Stimulated activated CD4-positive, alpha-beta T cell treated with anti-CD3 and anti-CD28 coated beads, Interleukin-15, amount 100 ng/mL, for 1 hour (primary cell): Measurements from ENCODE around the gene NSG2.
"Not testable (repeated sequence)": the region's sequence is repeated elsewhere in the genome, so short reads cannot be mapped to it uniquely, and the experiment has no call there.

Experiments used
- DNase-seq, 2 donors: peaks; one replicate each; pipeline ENCODE4 v3.0.0-alpha.2; 2020; ENCODE audit warnings: low read depth in 1 of 2, low spot score in 1 of 2

NSG2 gene

DNA sequence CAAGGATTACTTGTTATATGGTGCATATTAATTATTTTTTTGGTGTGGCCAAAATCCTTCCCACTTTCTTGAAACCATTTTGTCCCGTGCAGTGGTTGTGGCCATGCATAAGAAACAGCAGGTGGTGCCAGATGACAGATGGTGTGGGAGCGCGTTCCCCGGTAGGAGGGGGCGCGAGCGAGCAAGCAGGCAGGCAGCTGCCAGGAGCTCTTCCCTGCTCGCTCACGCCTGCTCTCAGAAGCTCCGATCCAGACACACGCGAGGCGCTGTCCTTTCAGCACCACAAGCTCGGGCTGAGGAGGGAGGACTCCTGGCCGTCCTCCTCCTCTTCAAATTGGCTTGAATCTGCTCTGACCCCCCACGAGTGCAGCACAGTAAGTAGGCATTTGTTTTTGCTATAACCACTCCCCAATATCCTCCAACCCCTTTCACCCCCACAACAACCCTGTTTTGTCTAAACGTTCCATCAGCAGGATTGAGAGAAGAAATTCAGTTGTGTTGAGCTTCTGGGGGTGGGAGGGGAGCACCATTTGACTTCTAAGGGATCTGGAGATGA, at the start of gene NSG2:
TSS of gene NSG2 (plus strand) at position 237 of the 556 bp plus-strand sequence. CDS start 1,050 bp downstream, outside the sequence.
- no peak for DNase-seq

DNA sequence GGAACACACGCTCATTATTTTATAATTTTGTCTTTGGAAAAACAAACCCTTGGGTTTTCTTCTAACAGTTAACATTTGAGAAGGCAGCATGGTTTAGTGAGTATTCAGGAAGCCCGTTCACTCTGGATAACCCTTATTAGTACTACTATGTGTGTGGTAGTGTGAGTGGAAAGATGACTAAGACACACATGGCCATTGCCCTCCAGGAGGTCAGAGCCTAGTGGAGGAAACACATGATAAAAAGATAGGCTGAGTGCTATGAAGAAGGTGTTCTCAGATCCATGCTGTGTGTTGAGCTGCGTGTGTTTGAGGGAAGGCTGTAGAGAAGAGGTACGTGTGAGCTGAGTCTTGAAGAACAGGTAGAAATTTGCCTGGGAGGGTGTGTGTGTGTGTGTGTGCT, 48.2 kb upstream of the NSG2 start:
- DNase-seq: no peak

DNA sequence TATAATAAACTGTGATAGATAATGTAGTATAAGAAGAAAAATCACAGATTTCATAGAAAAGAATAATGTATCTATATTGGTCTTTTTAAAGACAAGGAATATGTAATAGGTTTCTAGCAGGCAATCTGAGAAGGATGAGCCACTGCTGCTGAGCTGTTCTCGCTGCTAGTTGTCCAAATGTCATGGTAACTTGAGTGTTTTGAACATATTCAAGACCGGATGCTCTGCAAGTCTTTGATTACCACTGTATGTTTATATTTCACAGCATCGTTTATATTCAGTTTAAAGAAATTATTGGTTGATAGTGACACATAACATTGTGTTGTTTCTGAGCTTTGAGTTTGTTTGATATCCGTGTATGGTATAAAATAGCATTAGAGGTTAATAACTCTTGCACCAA, 47.0 kb upstream of the NSG2 start:
- DNase-seq: no peak

DNA sequence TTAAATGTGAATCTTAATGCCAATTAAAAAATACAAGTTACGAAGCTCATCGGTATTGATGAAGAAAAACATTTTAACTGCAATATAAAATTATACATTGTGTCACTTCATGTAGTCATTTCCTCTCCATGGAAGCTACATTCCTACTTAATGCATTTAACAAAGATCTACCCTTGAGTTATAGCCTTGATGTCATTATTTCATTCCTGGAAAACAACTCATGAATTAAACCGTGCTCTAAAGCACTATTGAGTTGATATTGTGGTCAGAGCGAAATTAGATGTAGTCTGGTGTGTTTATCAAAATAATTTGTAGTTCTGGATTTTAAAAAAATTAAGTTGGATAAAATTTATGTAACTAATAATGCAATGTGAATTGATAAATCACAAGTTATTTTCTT, 45.4 kb upstream of the NSG2 start:
- DNase-seq: no peak

DNA sequence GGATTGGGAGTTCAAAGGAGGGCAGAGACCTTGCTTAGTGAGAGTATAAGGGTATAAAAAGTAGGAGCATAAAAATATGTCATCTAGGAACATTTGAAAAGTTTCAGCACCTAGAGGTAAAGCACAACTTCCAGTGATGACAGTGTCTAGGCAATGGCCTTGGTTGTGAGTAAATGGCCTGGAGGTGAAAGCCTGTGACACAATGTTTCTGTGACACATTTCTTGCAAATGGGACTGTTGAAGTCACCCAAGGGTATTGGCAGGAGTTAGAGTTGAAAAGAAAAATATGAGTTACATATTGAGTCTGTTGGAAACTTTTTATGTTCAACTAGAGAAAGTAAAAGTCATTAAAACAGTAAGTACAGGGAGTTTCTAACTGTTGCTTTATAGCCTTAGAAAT, 41.7 kb upstream of the NSG2 start:
- DNase-seq: no peak

DNA sequence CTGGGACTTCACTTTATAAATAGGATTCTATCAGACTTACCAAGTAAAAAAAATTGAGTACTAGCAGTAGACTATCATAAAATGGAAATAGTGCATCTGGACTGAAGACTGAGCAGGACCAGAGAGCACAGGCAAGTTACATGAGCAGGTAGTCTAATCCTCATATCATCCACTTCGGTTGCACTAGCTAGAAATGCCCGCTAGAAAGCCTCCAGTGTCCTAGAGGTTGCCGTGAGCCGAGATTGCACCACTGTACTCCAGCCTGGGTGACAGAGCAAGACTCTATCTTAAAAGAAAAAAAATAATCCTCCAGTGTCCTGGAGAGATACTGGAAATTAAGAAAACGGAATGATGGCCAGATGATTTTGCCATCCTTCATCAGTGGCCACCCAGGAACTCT, 36.6 kb upstream of the NSG2 start:
- DNase-seq: no peak

DNA sequence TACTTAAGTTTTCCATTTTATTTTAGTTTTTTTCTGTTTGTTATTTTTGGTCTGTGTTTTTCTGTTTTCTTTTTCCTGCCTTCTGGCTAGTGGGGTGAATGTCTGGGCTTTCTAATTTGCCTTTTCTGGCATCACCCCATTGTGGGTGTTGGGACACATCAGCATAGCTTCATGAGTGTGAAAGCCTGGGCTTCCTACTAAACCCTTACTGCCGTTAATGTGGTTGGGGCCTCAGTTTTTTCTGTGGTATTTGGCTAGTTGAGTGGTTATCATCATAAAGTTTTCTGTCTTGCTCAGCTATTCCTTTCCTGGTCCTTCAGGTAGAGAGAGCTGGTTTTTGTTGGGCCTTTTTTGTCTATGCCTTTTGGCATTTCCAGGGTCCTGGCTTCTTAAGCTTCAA, 35.1 kb upstream of the NSG2 start:
- DNase-seq: no peak

DNA sequence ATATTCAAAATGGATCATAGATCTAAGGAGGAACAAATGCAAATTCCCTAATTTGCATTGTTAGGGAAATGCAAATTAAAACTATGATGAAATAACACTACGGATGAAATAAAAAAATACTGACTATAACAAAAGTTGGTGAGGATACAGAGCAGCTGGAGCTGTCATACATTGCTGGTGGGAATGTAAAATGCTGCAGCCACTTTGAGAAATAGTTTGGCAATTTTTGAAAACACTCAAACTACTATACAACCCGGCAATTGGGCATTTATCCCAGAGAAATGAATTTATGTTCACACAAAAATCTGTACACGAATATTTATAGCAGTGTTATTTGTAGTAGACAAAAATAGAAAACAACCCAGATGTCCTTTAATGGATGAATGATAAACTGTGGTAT, 34.1 kb upstream of the NSG2 start:
- no peak for DNase-seq

DNA sequence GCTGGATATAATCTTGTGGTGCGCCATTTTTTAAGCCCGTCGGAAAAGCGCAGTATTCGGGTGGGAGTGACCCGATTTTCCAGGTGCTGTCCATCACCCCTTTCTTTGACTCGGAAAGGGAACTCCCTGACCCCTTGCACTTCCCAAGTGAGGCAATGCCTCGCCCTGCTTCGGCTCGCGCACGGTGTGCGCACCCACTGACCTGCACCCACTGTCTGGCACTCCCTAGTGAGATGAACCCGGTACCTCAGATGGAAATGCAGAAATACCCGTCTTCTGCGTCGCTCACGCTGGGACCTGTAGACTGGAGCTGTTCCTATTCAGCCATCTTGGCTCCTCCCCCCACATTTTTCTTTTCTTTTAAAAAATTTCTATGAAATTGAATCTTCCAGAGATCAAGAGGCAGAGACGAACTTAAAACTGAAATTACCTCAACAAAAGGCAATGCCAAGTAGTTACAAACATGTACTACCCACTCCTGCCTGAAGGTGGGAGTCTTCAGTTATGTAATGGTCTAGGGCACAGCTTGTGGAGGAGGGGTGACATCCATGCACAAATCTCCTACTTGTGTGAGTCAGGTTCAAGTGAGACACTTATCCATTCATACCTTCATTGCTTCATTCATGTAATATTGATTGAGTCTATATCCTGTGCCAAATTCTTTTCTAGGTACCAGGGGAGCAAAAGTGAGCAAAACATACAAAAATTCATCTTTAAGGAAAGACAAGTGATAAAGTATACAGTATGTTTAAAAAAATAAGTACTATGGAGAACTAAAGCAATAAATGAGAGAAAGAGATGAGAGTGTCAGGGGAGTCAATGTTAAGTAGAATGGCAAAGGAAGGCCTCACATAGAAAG, 25.2 kb upstream of the NSG2 start:
- not testable (repeated sequence) for DNase-seq

DNA sequence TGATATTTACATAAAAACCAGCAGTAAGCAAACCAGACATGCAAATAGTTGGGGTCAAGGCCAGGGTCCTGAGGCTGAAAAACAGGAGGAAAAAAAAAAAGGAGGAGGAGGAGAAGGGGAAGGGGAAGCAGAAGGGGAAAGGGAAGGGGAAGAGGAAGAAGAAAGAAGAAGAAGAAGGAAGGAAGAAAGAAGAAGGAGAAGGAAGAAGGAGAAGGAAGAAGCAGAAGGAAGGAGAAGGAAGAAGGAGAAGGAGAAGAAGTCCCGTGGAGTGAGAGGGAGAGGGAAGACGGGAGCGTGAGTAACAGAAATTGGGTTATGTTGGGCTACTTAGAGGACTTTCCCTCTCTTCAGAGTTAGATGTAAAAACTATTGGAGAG, 24.6 kb upstream of the NSG2 start:
- DNase-seq: no peak

DNA sequence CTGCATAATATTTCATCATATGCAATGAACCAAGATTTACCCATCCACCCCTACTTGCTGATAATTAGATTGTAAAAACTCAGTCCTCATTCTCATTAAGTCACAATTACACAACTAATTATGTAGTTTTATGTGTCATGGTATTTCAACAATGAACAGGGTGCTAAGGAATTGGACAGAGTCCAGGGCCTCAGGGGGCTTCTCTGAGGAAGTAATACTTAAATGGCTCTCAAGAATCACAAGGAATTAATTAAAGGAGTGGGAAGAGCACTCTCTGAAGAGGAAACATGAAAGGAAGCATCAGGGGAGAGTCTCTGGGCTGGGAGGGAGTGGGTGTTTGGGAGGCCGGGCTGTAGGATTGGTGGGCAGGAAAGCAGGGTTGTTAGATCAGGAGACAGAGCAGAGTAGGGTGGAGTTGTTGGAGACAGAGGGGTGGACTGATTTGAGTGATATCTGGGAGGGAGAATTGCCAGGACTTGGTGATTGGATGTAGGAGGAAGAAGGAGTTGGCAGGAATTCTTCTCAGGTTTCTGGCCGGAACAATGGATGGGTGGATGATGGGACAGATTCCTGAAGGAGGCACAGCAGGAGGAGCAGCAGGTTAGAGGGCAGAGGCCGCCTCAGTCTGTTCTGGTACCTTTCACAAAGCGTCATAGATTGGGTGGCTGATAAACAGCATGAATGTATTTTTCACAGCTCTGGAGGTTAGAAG, 23.0 kb upstream of the NSG2 start:
- DNase-seq: no peak

DNA sequence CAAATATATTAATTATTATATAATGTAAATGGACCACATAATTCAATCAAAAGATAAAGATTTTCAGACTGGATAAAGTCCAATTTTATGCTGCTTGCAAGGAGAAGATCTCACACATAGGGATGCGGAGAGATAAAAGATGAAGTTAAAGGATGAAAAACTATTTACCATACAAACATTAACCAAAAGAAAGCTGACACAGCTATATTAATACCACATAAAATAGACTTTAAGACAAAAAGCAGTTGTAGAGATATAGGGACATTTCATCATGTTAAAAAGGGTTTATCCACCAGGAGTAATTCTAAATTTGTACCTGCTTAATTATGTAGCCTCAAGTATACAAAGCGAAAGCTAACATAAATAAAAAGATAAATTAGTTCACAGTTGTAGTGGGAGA, 15.2 kb upstream of the NSG2 start:
- no peak for DNase-seq

DNA sequence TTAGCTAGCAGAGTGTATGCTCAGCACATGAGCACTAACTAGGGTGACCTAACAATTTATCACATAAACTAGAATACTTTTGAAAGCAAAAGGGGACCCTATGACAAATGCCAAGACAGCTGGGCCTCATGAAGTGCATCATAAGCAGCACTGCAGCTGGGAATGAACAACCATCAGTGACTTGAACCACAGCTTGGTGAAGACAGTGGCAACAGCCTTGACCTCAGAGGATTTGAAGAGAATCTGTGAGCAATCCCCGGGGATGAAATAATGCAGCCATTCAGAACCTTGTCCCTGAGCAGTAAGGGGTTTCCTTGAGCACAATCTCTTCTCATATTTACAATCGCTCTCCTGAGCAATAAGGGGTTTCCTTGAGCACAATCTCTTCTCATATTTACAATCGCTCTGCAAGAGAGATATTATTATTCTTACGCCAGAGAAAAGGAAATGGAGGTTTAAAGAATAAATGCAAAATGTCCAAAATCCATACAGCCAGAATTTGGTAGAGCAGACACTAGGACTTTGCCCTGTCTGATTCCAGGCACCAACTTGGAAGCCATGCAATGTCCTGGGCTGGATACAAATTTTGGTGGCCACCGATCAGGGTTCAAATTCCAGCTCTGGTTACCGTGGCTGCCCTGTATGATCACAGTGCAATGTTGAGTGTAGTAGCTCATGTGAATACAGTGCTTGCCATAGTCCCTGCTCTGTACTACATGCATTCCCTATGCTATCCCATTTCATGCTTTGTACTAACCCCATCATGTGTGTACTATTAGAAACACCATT, 846 bp upstream of the NSG2 start:
- DNase-seq: no peak

DNA sequence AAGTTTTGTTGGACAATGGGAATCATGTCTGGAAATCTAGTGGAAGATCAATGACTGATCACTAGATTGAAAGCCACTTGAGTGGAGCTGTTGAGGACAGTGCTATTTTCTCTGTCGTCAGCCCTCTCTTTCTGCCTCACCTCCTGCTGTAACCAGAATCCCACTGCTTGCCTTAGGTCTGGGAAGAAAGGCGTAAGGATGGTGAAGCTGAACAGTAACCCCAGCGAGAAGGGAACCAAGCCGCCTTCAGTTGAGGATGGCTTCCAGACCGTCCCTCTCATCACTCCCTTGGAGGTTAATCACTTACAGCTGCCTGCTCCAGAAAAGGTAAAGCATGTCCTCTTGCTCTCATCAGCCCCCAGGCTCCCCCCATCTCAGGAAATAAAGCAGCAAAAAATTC, 1.1 kb downstream of the NSG2 start:
- DNase-seq: no peak

DNA sequence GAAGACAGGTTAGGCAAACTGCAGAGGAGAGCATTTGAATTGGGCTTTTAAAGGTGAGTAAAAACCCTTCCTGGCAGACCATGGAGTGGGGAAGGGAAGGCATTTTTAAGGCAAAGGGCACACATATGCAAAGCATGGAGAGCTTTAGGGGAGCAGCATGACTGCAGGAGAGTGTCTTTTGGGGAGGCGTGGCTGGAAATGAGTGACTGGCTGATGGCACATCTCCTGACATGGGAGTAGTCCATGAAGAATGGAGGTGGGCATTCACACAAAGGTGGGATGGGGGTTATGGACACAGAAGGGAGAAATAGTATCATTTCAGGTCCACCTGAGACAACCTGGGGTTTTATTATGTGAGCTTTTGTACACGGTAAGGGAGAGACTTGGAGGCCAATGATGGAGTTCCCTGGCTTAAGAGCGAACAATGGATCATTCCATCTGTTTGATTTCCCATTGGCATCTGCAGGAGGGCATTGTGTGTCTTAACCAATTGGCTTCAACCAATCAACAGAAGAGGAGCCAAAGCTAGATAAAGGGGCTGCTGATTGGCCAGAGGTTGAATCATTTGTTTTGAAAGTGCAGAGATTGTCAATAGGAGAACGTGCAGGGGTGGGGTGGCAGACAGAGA, 2.1 kb downstream of the NSG2 start:
- DNase-seq: no peak

DNA sequence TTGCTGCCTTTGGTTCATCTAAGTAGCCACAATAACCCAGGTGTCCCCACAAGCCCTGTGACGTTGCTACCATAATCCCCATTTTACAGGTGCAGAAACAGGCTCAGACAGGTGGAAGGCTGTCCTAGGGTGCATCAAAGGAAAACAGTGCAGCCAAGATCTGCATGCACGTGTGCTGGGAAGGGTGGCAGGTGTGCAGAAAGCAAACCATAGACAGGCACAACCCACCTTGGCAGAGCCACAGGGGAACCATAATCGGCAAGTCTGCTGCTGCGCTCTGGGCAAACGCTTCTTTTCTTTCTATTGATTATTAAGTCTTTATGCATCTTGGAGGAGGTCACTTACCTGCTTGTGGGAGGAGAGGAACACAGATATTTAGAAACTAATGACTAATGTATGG, 7.1 kb downstream of the NSG2 start:
- no peak for DNase-seq

DNA sequence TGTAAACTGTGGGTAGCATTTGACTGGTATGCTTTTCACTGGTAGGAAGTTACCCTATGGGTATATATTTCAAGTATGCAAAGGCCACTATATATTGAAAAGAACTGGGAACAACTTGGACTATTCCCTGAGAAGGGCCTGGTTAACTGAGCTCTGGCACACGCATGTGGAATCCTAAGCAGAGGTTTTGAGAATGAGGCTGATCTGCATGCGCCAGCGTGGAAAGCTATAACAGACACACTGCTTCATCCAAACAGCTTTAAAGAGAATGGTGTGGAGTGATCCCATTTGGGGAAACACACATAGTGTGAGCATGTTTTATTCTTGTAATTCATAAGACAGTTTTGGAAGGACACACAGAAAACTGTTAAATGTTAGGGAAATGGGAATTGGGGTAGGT, 8.4 kb downstream of the NSG2 start:
- DNase-seq: no peak

DNA sequence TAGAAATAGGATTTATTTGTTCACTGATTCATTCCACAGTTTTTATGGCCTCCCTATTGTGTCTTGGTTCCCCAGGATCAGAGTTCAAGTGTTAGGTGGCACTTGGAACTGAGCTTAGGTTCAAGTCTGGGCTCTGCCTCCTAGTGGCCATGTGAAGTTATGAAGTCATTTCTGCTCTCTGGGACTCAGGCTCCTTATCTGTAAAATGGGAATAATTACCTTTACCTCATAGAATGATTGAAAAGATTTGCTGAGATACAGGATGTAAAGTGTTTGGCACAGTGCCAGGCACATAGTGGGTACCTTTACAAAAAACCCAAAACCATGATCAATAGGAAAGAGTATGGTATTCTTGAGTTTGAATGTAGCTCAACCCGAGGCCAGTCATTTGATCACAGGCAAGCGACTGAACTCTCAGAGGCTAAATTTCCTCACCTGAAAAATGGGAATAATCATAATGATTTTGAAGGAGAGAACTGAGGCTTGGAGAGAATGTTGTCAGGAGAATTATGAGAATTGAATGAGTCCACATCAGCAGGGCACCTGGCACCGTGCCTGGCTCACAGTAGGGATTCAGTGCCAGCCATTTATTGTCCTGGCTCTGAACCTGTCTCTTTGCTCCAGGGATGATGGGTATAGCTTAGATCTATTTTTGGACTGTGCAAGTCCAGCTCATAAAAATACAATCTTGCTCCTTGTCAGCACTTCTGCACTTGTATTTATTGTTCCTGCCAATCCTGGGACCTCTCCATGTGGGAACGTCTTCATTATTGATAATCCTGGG, 10.8 kb downstream of the NSG2 start:
- DNase-seq: no peak

DNA sequence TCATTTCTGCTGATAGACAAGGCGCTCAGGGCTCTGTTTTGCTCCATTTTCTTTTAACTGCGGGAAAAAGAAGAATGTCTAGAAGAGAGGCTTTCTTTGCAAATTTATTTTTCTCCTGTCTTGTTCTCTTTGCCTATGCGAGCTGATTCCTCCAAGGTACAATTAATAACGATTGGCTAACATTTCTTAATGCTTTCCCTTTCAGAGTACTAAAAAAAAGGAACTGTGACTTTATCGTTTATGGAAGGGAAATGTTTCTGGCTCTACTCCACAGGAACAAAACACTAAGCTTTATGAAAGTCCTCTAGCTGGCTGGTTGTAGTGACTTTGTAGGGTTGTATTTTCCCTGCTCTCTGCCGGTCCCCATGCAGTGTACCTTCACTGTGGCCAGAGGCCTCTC, 11.7 kb downstream of the NSG2 start:
- DNase-seq: no peak

DNA sequence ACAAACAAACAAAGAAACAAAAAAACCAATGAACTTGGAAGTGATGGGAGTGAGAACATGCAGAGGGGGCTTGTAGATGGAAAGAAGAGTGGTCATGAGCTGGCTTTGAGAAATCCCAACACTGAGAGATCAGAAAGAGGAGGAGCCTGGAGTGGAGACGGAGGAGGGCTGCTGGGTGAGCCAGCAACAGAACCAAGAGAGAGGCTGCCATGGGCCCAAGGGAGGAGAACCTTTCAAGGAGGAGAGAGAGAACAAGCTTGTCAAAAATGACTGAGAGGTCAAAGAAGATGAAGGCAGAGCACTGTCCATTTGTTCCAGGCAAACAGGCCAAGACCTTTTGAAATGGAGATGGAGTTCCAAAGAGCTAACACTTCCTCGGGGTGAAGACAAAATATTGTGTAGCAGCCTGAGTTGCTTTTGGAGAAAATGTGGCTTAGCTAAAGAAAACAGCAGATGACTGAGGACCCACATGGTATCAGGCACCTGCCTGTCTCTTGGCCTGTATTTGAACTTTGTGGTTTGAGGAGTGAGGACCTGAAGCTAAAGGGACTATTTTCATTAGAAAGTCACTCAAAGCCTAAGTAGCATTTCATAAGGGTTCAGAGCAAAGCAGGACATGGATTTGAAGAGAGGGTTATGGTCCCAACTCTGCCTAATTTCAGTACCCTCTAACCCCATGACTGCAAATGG, 13.1 kb downstream of the NSG2 start:
- DNase-seq: no peak
